Ishikawa (cell line): ENCODE data around the gene FPGS.

Source experiments
- CEBPB ChIP-seq: IDR thresholded peaks from 2 replicates; pipeline ENCODE4 v1.6.1; 2012
- CREB1 ChIP-seq: IDR thresholded peaks from 2 replicates; pipeline ENCODE4 v1.6.1; 2012; ENCODE audit warnings: low read depth
- EGR1 ChIP-seq: IDR thresholded peaks from 2 replicates; pipeline ENCODE4 v1.6.1; 2012
- EP300 ChIP-seq: IDR thresholded peaks from 2 replicates; pipeline ENCODE4 v1.6.1; 2012; ENCODE audit warnings: borderline replicate concordance
- FOXM1 ChIP-seq: IDR thresholded peaks from 2 replicates; pipeline ENCODE4 v1.6.1; 2012; ENCODE audit warnings: low read depth, borderline replicate concordance
- MAX ChIP-seq: IDR thresholded peaks from 2 replicates; pipeline ENCODE4 v1.6.1; 2012
- NFIC ChIP-seq: IDR thresholded peaks from 2 replicates; pipeline ENCODE4 v1.6.1; 2012
- RAD21 ChIP-seq: IDR thresholded peaks from 2 replicates; pipeline ENCODE4 v1.6.1; 2012; ENCODE audit warnings: low read depth
- REST ChIP-seq: IDR thresholded peaks from 2 replicates; pipeline ENCODE4 v1.6.1; 2012; ENCODE audit warnings: low read depth, mild to moderate bottlenecking
- TAF1 ChIP-seq: IDR thresholded peaks from 2 replicates; pipeline ENCODE4 v1.6.1; 2012; ENCODE audit warnings: low read depth, mild to moderate bottlenecking
- TCF12 ChIP-seq: IDR thresholded peaks from 2 replicates; pipeline ENCODE4 v1.6.1; 2012; ENCODE audit warnings: low read depth
- TEAD4 ChIP-seq: IDR thresholded peaks from 2 replicates; pipeline ENCODE4 v1.6.1; 2012
- USF1 ChIP-seq: IDR thresholded peaks from 2 replicates; pipeline ENCODE4 v1.6.1; 2012
- YY1 ChIP-seq: IDR thresholded peaks from 2 replicates; pipeline ENCODE4 v1.6.1; 2012; ENCODE audit warnings: low read depth
- ZBTB7A ChIP-seq: IDR thresholded peaks from 2 replicates; pipeline ENCODE4 v1.6.1; 2012; ENCODE audit warnings: low read depth

FPGS gene

GRCh38 chr9:127754099-127755060, 48.3 kb upstream of the FPGS start:
- TF ChIP-seq TAF1 (no peak), MAX (no peak), REST (no peak), YY1 (no peak), CREB1 (no peak), CEBPB (no peak), EGR1 (no peak), EP300 (no peak), TCF12 (no peak)

- TF ChIP-seq TAF1, result no peak
- no peak for TF ChIP-seq TEAD4
- TF ChIP-seq YY1, result no peak
- no peak for TF ChIP-seq USF1
- no peak for TF ChIP-seq ZBTB7A
- TF ChIP-seq FOXM1, result no peak
- no peak for TF ChIP-seq NFIC
- no peak for TF ChIP-seq TCF12
- no peak for TF ChIP-seq EGR1
- TF ChIP-seq RAD21, result no peak
- TF ChIP-seq EP300, result no peak
- TF ChIP-seq CEBPB, result no peak
- no peak for TF ChIP-seq CREB1
- TF ChIP-seq REST, result no peak
- no peak for TF ChIP-seq MAX
These were observed 47.3 kb upstream of the FPGS start for GRCh38 chr9:127755061-127756060.

- TF ChIP-seq CREB1 (no peak), NFIC (no peak), ZBTB7A (no peak), TEAD4 (no peak)
These were observed 46.4 kb upstream of the FPGS start for GRCh38 chr9:127756233-127756632.

- TF ChIP-seq RAD21 (no peak), REST (no peak), USF1 (no peak), NFIC (no peak), CREB1 (no peak), TEAD4 (no peak), YY1 (no peak), EGR1 (no peak), CEBPB (no peak), ZBTB7A (no peak), FOXM1 (no peak), EP300 (no peak), MAX (no peak), TCF12 (no peak), TAF1 (no peak)
These were observed 43.8 kb upstream of the FPGS start for GRCh38 chr9:127758843-127759242.
